EH (cell line): ENCODE results near the gene ARID4B.
"Not testable (repeated sequence)": the region's sequence is repeated elsewhere in the genome, so short reads cannot be mapped to it uniquely, and the experiment has no call there.

Experiments
- DNase-seq: peaks from one replicate; pipeline ENCODE4 v3.0.0-alpha.2; 2015; ENCODE audit warnings: low read depth

Gene ARID4B

DNA sequence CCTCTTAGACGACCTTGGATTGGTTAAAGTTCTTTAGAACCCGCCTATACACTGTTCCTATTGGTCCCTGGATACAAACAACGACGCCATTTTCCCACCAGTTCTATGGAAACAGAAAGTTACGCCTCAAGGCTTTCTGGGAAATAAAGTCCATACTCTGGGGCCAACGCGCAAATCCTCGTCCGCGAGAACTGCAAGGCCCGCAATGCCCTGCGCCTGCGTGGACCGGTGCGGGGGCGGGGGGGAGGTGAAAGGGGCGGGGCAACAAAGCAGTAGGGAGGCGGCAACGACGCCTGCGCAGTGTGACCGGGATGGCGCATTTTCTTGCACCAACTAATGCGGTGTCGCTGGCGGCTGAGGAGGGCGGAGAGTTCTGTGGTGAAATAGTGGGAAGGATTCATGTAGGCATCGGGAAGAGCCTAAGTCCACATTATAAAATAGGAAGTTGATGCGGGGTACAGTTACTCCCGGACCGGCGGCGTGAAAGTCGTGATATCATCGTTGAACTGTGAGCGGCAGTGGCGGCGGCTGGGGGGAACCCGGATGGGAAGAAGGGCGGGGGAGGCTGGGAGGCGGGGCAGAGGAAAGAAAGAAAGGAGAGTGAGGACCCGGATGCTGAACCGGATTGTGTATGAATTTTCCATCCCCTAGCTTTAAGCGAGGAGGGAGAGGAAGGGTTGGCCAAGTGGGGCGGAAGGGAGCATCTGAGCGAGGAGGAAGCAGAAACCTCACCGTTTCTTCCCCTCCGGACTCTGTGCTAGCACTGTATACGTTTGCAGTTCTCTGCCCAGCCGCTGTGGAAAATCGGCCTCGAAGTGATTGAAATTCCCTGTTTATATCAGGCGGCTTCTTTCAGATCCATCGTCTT lies 526 bp upstream of the ARID4B start, which contains the start of gene GGPS1:
TSS of gene GGPS1 (plus strand) at position 300 of the 868 bp plus-strand sequence. CDS start 6,695 bp downstream, outside the sequence.
- DNase-seq, result peak; percentile 100

GRCh38 chr1:235326719-235327558 lies 1.0 kb downstream of the ARID4B start:
- DNase-seq, result peak; percentile 52

- DNase-seq, result no peak
These were observed 2.1 kb downstream of the ARID4B start for GRCh38 chr1:235325854-235326253.

DNA sequence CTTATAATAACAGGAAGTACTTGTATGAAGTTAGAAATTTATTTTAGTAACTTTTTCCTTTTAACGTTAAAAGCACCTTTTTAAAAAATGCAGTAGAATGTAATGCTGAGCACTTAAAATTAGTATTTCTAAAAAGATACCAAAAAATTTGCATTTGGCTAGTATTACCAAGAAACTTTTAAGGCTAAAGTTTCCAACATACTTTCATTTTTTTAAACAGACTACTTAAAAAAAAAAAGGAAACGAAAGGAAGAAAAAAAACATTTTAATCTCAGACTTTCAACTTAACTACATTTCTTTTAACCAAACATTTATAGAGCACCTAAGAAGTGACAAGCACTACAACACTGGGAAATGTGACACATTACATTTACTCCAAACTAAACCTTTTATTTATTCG lies 2.8 kb downstream of the ARID4B start:
- no peak for DNase-seq

GRCh38 chr1:235324296-235324695 lies 3.7 kb downstream of the ARID4B start:
- DNase-seq, result no peak

DNA sequence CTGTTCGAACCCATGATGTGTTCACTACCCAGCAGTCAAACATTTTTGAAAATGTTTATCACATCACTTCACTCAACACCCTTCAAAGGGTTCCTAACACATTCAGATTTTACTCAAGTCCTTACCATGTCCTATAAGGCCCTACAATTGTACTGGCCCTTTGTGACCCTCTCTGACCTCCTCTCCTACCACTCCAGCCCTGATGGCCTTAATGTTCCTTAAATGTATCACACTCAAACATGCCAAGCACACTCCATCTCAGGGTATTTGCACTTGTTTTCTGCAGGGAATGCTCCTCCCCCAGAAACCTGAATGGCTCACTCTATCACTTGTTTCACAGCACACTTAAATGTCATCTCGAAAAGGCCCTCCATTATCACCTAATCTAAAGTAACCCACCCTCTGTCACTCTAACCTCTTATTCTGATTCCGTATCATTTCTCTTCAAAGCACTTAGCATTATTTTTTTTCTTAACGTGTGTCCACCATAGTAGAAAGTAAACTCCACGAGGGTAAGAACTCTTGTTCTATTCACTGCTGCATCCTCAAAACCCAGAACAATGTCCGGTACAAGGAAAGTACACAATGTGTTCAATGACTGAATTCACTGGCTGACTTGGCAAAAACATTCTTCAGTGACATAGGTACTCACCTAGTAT lies 7.3 kb downstream of the ARID4B start:
- no peak for DNase-seq

DNA sequence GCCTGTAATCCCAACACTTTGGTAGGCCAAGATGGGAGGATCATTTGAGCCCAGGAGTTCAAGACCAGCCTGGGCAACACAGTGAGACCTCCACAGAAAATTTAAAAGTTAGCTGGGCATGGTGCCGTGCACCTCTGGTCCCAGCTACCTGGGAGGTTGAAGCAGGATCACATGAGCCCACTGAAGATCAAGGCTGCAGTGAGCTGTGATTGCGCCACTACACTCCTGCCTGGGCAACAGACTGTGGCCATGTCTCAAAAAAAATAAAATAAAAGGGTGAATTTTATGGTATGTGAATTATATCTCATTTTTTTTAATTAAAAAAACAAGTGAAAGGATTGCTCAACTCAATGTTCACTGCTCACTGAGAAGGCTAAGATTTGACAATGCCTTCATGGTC lies 8.7 kb downstream of the ARID4B start:
- no peak for DNase-seq

DNA sequence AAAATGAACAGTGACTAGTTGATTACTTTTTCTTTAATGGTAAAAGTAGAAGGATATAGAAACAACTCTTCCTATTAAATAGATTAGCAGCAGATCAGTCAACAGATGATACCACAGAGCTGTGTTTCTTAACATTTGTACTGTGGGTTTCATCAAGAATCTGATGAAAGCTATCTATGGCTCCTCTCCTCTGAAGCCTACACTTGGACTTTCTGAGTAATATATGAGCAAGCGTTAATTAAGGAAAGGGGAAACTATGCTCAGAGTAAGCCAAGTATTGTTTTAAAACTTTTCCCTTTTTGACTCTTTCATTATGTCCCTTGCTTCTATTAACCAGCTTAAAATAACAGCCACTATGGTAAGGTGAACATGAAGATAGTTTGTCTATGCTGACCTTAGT lies 10.8 kb downstream of the ARID4B start:
- DNase-seq, result peak; percentile 20

DNA sequence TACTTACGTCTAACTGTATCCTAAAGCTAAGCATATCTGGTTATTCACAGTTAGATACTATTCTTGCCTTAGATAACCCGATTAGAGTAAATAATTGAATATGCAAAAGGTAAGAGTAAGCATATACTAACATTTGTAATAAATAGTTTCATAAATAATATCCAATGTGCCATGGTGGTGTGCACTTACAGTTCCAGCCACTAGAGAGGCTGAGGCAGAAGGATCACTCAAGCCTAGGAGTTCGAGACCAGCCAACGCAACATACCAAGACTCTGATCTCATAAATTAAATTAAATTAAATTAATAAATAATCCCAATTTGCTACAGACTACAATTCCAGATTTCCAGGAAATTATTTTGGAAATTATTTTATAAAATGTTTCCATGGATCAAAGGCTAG lies 12.2 kb downstream of the ARID4B start:
- DNase-seq, result no peak

DNA sequence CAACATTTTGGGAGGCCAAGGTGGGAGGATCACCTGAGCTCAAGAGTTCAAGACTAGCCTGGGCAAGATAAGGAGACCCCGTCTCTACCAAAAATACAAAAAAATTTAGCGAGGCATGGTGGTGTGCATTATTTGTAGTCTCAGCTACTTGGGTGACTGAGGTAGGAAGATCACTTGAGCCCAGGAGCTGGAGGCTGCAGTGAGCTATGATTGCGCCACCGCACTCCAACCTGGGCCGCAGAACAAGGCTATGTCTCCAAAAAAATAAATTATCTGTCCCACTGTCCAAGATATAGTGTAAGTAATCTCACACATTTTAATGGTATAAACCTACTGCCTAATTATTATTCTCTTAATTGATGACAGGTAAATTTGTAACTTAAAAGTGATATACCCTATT lies 12.8 kb downstream of the ARID4B start:
- DNase-seq, result no peak

DNA sequence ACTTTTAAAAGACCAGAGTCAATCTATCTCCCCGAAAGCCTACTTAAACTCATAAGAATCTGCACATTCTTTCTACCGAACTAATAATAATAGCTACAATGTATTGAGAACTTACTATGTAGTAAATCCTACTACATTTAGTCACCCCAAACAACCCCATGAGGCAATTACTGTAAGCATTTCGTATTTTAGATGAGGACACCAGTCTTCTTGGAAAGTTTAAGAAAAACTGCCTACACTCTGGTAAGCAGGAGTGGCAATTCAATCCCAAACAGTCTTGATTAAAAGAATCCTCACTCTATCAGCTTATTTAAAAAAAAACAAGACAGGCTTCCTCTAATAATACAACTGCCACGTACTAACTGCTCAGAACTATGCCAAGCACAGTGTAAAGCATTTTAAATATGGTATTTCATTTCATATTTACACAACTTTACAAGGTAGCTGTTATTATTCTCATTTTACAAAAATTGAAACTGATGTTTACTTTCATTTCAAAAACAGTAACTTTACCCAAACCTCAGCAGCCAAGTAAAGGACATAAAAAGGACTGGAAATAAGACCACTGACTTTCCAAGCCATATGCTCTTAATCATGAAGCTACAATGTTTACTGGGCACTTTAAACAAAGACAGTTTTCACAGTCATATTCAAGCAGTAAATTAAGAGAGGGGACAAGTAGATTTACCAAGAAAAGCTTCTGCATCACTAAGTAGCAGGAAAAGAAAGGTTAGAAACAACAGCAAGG lies 13.9 kb downstream of the ARID4B start:
- DNase-seq, result no peak

DNA sequence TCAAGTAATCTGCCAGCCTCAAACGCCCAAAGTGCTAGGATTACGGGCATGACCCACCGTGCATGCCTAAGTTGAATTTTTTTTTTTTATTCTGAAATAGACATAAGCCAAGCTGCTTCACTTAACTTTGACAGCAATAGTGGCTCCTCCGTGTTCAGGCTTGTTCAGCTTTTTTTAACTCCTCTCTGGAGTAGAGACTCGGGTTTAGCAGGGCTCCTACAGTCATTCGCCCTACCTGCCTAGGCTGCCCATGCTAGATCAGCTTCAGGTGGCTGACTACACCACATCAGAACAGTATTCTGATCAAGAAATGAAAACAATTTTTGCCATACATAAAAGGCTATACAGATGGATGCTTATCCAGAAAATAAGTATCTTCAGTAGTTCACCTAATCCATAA lies 14.7 kb downstream of the ARID4B start:
- no peak for DNase-seq

GRCh38 chr1:235309206-235309605 lies 18.8 kb downstream of the ARID4B start:
- not testable (repeated sequence) for DNase-seq

GRCh38 chr1:235307158-235308124 lies 20.5 kb downstream of the ARID4B start:
- DNase-seq, result peak; percentile 46

- peak; percentile 51 for DNase-seq
These were observed 23.2 kb downstream of the ARID4B start for GRCh38 chr1:235304549-235305451.

GRCh38 chr1:235302143-235302542 lies 25.8 kb downstream of the ARID4B start:
- DNase-seq, result no peak

- DNase-seq, result no peak
These were observed 28.7 kb downstream of the ARID4B start for GRCh38 chr1:235299169-235299858.

GRCh38 chr1:235298758-235299157 lies 29.2 kb downstream of the ARID4B start:
- no peak for DNase-seq

GRCh38 chr1:235297579-235297978 lies 30.4 kb downstream of the ARID4B start:
- peak; percentile 35 for DNase-seq
